GM12878 (cell line): ENCODE data around the gene NPIPA1.
"Not testable (repeated sequence)": the region's sequence is repeated elsewhere in the genome, so short reads cannot be mapped to it uniquely, and the experiment has no call there.

ENCODE experiments used
- BHLHE40 ChIP-seq, 2 experiments: fragments of 450-650 bp in 1 of 2; IDR thresholded peaks; 2 replicates each; pipeline ENCODE4 v1.6.1; 2011 to 2017; ENCODE audit warnings: low read depth in 2 of 2, borderline replicate concordance in 1 of 2, improper control_type of control experiment in 1 of 2, low read length in 1 of 2, mild to moderate bottlenecking in 1 of 2
- EGR1 ChIP-seq, 2 experiments: IDR thresholded peaks; 1 replicate in 1 of 2; 2 replicates in 1 of 2; pipeline ENCODE4 v1.6.1; 2011 to 2012; ENCODE audit warnings: low read depth in 2 of 2, low read length in 2 of 2, borderline replicate concordance in 1 of 2, mild to moderate bottlenecking in 1 of 2, moderate library complexity in 1 of 2
- GATAD2B ChIP-seq: fragments of 450-650 bp; conservative IDR thresholded peaks from 2 replicates; pipeline ENCODE4 v1.6.1; 2017; ENCODE audit warnings: low read depth, mild to moderate bottlenecking, moderate library complexity
- POLR2AphosphoS5 ChIP-seq: IDR thresholded peaks from 2 replicates; pipeline ENCODE4 v1.6.1; 2011; ENCODE audit warnings: mild to moderate bottlenecking, low read length, inconsistent platforms
- RBBP5 ChIP-seq: fragments of 200-600 bp; sonication (generic); conservative IDR thresholded peaks from 2 replicates; pipeline ENCODE4 v1.6.1; 2016
- SP1 ChIP-seq: IDR thresholded peaks from one replicate; pipeline ENCODE4 v1.6.1; 2011; ENCODE audit warnings: low read depth, low read length
- SUPT20H ChIP-seq: IDR thresholded peaks from 2 replicates; pipeline ENCODE4 v1.6.1; 2011; ENCODE audit warnings: low read depth, mild to moderate bottlenecking, low read length, moderate library complexity, borderline replicate concordance; ENCODE audit not compliant: control insufficient read depth
- TF ChIP-seq, protein P1 (sequence below): fragments of 150-350 bp; IDR thresholded peaks from 2 replicates; pipeline ENCODE4 v1.6.1; 2016; ENCODE audit warnings: low read depth, low read length

DNA sequence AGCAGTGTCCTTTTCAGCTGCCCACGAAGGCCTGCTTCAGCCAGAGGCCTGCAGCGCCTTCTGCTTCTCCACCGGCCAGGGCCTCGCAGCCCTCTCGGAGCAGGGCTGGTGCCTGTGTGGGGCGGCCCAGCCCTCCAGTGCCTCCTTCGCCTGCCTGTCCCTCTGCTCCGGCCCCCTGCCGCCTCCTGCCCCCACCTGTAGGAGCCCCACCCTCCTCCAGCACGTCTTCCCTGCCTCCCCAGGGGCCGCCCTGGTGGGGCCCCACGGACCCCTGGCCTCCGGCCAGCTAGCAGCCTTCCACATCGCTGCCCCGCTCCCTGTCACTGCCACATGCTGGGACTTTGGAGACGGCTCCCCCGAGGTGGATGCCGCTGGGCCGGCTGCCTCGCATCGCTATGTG is 18.7 kb upstream of the NPIPA1 start:
- not testable (repeated sequence) for TF ChIP-seq RBBP5; BHLHE40 (IDR thresholded peaks at IDR 0.05; ENCODE audit: borderline replicate concordance in 1 of 2, low read depth in 2 of 2, low read length in 1 of 2); POLR2AphosphoS5; SUPT20H; EGR1 (IDR thresholded peaks at IDR 0.05; ENCODE audit: borderline replicate concordance in 1 of 2, low read depth in 2 of 2, low read length in 2 of 2); SP1; GATAD2B
- TF ChIP-seq, protein P1, sequence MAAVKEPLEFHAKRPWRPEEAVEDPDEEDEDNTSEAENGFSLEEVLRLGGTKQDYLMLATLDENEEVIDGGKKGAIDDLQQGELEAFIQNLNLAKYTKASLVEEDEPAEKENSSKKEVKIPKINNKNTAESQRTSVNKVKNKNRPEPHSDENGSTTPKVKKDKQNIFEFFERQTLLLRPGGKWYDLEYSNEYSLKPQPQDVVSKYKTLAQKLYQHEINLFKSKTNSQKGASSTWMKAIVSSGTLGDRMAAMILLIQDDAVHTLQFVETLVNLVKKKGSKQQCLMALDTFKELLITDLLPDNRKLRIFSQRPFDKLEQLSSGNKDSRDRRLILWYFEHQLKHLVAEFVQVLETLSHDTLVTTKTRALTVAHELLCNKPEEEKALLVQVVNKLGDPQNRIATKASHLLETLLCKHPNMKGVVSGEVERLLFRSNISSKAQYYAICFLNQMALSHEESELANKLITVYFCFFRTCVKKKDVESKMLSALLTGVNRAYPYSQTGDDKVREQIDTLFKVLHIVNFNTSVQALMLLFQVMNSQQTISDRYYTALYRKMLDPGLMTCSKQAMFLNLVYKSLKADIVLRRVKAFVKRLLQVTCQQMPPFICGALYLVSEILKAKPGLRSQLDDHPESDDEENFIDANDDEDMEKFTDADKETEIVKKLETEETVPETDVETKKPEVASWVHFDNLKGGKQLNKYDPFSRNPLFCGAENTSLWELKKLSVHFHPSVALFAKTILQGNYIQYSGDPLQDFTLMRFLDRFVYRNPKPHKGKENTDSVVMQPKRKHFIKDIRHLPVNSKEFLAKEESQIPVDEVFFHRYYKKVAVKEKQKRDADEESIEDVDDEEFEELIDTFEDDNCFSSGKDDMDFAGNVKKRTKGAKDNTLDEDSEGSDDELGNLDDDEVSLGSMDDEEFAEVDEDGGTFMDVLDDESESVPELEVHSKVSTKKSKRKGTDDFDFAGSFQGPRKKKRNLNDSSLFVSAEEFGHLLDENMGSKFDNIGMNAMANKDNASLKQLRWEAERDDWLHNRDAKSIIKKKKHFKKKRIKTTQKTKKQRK, result not testable (repeated sequence)
